ENCODE results near the gene SLC16A1.

GRCh38 chr1:112992780-112993179 lies 36.8 kb upstream of the SLC16A1 start:
- TF ChIP-seq TARDBP (IDR thresholded peaks at IDR 0.05) (no peak), SP1 (IDR thresholded peaks at IDR 0.05) (no peak), FOXM1 (IDR thresholded peaks at IDR 0.05; ENCODE audit: borderline replicate concordance) (no peak), FOXK2 (IDR thresholded peaks at IDR 0.05) (no peak), FOXA1 (IDR thresholded peaks at IDR 0.05) (no peak)

Measured in HEK293T (cell line).